Activated B cell treated with CpG ODN at 0.5 μM for 24 hours (primary cell): ENCODE measurements around the gene CIAO2A. TPM values are rescaled to one million over a fixed set of nuclear protein-coding genes. Genes with fewer than 3 reads are reported as not detected.

ENCODE experiments used
- ATAC-seq: fragments of 200-7000 bp; cut with Tn5 transposase; one replicate; pipeline ENCODE4 v1.10.0; 2021; ENCODE audit warnings: low read depth, mild to moderate bottlenecking, moderate library complexity
- CTCF ChIA-PET: fragments of 350-600 bp; sonication (Branson Sonifier 250); formaldehyde crosslinking; loops from one replicate; lab custom pipeline; 2021; ENCODE audit warnings: antibody characterized with exemption; lab: Charles Lee
- POLR2A ChIA-PET: fragments of 350-600 bp; sonication (Branson Sonifier 250); formaldehyde crosslinking; loops from one replicate; lab custom pipeline; 2021; ENCODE audit warnings: antibody characterized with exemption; lab: Charles Lee
- DNase-seq: peaks from one replicate; pipeline ENCODE4 v3.0.0; 2022
- H3K27ac Mint-ChIP-seq: one replicate; pipeline ENCODE4 v1.8.0; 2020; ENCODE audit warnings: mixed read lengths
- H3K27me3 Mint-ChIP-seq: one replicate; pipeline ENCODE4 v1.8.0; 2021; ENCODE audit warnings: mixed read lengths
- H3K36me3 Mint-ChIP-seq: one replicate; pipeline ENCODE4 v1.8.0; 2021; ENCODE audit warnings: low read depth, mixed read lengths
- H3K4me1 Mint-ChIP-seq: one replicate; pipeline ENCODE4 v1.8.0; 2021; ENCODE audit warnings: mixed read lengths
- H3K4me3 Mint-ChIP-seq: one replicate; pipeline ENCODE4 v1.8.0; 2020; ENCODE audit warnings: mild to moderate bottlenecking, mixed read lengths
- H3K9me3 Mint-ChIP-seq: one replicate; pipeline ENCODE4 v1.8.0; 2020; ENCODE audit warnings: mixed read lengths
- intact Hi-C: fragments of 100-400 bp; cut with micrococcal nuclease; formaldehyde crosslinking; loops from one replicate; pipeline ENCODE4 v1.15.1; 2024
- total RNA-seq: library from RNA; stranded (reverse); gene quantifications from 2 replicates; pipeline ENCODE4 v1.2.3, GENCODE V29; 2022
- TF ChIP-seq, protein P1 (sequence below): fragments of 200-600 bp; IDR thresholded peaks from one replicate; pipeline ENCODE4 v1.8.0; 2022; ENCODE audit warnings: antibody characterized with exemption, mild to moderate bottlenecking

Gene CIAO2A
- total RNA-seq, 1 donor from 2014 or later, result 58.4 TPM

DNA sequence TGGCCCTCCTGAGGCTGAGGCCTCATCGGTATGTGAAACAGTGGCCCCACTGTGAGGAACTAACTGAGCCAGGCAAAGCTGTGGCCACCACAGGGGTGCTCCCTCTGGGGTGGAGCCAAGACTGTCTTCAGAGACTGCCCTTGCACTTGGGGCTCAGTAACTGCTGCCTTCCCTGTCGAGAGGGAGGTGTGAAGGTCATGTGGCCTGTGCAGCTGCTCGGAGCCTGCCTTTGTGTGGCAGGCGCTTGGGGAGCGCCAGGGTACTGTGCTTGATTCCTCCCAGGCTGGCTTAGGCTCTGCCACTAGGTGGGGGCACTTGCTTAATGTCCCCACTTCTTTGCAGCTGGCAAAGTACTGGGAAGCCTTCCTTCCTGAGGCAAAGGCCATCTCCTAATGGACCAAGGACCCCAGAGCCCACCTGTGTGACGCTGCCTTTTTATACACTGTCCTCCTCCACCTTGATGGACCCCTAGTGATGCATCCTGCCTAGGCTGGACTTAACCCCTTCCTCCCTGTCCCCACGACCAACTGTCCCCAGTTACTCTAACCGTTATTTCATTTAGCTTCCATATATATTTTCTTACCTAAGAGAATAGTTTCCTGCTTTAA lies 43.7 kb upstream of the CIAO2A start:
- CTCF ChIA-PET, result interaction anchor here (0.6 to 2.8 kb wide), 3 partner anchors 13 to 18 kb away, joined by 3 to 28 read pairs (median 5); partner anchors contain the start of gene SNX22
- POLR2A ChIA-PET, result interaction anchor here (0.6 to 2.0 kb wide), 3 partner anchors 16 to 25 kb away, joined by 3 to 7 read pairs (median 7); no protein-coding TSS in a partner anchor
- no peak overlapping the region for H3K27ac Mint-ChIP-seq
- intact Hi-C loops, result loop anchor here (1.0 kb wide), 1 partner anchor 16 kb away; no protein-coding TSS in a partner anchor
- H3K4me3 Mint-ChIP-seq, result no peak overlapping the region
- ATAC-seq (peak; percentile 93), DNase-seq (no peak)
- H3K9me3 Mint-ChIP-seq, result no peaks in the 10 kb centered on the region
- H3K27me3 Mint-ChIP-seq, result no peaks in the 10 kb centered on the region
- TF ChIP-seq, protein P1, sequence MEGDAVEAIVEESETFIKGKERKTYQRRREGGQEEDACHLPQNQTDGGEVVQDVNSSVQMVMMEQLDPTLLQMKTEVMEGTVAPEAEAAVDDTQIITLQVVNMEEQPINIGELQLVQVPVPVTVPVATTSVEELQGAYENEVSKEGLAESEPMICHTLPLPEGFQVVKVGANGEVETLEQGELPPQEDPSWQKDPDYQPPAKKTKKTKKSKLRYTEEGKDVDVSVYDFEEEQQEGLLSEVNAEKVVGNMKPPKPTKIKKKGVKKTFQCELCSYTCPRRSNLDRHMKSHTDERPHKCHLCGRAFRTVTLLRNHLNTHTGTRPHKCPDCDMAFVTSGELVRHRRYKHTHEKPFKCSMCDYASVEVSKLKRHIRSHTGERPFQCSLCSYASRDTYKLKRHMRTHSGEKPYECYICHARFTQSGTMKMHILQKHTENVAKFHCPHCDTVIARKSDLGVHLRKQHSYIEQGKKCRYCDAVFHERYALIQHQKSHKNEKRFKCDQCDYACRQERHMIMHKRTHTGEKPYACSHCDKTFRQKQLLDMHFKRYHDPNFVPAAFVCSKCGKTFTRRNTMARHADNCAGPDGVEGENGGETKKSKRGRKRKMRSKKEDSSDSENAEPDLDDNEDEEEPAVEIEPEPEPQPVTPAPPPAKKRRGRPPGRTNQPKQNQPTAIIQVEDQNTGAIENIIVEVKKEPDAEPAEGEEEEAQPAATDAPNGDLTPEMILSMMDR, result no peak
- peaks cover 17% of the 10 kb centered on the region for H3K4me1 Mint-ChIP-seq
- peaks cover 81% of the 10 kb centered on the region for H3K36me3 Mint-ChIP-seq

DNA sequence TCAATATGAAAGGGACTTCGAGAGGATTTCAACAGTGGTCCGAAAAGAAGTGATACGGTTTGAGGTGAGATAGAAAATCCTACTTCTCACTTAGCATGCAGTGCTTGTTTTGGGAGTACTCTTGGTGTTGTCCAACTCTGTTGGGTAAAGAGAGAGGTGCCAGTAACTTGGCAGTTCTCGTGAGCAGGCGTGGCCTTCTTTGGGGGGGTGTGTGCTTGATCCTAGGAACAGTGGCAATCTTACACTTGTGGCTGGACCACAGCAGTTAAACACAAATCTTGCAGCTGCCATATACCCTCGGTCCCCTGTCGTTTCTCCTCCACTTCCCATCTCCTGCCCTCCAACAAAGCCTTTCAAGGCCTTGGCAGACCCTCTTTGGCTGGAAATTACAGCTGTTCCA lies 42.7 kb upstream of the CIAO2A start:
- ATAC-seq (no peak), DNase-seq (no peak)
- intact Hi-C loops, result no loop called here
- TF ChIP-seq, protein P1, result no peak
- CTCF ChIA-PET, result interaction anchor here (1.8 to 2.8 kb wide), 2 partner anchors 14 to 17 kb away, joined by 5 to 28 read pairs; partner anchors contain the start of gene SNX22
- Mint-ChIP-seq H3K4me1 (peaks cover 17% of the 10 kb centered on the region), H3K36me3 (peaks cover 83% of the 10 kb centered on the region), H3K4me3 (no peak overlapping the region), H3K27me3 (no peaks in the 10 kb centered on the region), H3K9me3 (no peaks in the 10 kb centered on the region), H3K27ac (peak overlapping the region; percentile 39)
- POLR2A ChIA-PET, result no interaction called here

DNA sequence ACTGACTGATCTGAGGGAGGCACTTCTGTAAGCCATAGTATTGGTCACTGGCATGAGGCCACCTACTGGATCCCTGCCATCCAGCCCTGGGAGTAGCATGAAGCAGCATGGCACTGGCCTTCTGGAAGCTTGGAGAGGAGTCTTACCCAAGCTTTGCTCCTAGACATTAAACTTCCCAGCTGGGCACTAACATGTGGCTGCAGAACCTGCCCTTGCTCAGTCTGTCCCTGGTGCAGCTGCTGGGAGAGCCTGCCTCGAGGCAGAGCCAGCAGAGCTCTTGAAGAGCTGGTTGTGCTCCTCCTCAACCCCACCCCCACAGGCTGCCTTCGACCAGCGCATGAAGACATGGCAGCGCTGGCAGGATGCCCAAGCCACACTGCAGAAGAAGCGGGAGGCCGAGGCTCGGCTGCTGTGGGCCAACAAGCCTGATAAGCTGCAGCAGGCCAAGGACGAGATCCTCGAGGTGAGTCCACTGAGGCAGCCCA lies 40.7 kb upstream of the CIAO2A start:
- H3K4me1 Mint-ChIP-seq, result peaks cover 17% of the 10 kb centered on the region
- H3K4me3 Mint-ChIP-seq, result no peak overlapping the region
- CTCF ChIA-PET, result interaction anchor here (1.7 kb wide), 1 partner anchor 19 kb away, joined by 4 read pairs; no protein-coding TSS in a partner anchor
- POLR2A ChIA-PET, result interaction anchor here (0.6 to 1.5 kb wide), 3 partner anchors 10 to 1150 kb away, joined by 3 to 5 read pairs (median 4); no protein-coding TSS in a partner anchor
- H3K27me3 Mint-ChIP-seq, result no peaks in the 10 kb centered on the region
- intact Hi-C loops, result no loop called here
- no peak for ATAC-seq
- no peak overlapping the region for H3K27ac Mint-ChIP-seq
- H3K36me3 Mint-ChIP-seq, result peaks cover 90% of the 10 kb centered on the region
- no peaks in the 10 kb centered on the region for H3K9me3 Mint-ChIP-seq
- no peak for DNase-seq
- TF ChIP-seq, protein P1, result no peak

DNA sequence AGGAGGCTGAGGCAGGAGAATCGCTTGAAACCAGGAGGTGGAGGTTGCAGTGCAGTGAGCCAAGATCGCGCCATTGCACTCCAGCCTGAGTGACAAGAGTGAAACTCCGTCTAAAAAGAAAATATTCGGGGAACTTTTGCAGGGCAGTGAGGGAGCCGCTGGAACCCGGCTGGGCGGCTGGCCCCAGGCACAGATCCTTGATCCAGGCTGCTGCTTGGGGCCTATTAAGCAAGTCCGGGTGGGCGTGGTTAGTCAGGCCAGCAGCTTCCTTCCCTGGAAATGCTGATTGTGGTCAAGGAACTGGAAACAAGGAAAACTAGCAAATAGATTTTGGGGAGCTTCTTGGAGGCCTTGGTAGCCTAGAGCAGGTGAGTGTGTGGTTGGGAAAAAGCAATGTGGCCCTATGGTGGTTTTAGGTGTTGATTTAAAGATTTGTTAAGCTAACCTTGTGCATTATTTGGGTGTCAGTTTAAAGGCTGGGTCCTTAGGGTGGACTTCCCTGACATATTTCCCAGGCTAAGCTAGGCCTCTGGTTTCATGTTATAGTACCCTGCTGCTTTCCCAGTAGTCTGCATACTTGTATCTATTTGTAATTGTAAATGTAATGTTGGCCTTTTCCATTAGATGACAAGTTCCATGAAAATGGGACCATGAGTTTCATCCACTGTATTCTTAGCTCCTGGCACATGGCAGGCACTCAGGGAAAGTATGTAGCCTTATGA lies 40.1 kb upstream of the CIAO2A start:
- POLR2A ChIA-PET, result interaction anchor here (1.2 to 1.5 kb wide), 2 partner anchors 11 to 19 kb away, joined by 4 to 5 read pairs; no protein-coding TSS in a partner anchor
- H3K27ac Mint-ChIP-seq, result no peak overlapping the region

More for the DNA sequence above, 40.1 kb upstream of the CIAO2A start:
- no peak for DNase-seq
- peaks cover 91% of the 10 kb centered on the region for H3K36me3 Mint-ChIP-seq
- ATAC-seq, result no peak
- TF ChIP-seq, protein P1, result no peak
- no peaks in the 10 kb centered on the region for H3K9me3 Mint-ChIP-seq
- no peaks in the 10 kb centered on the region for H3K27me3 Mint-ChIP-seq
- no peak overlapping the region for H3K4me3 Mint-ChIP-seq
- peaks cover 17% of the 10 kb centered on the region for H3K4me1 Mint-ChIP-seq
- CTCF ChIA-PET, result interaction anchor here (1.7 kb wide), 1 partner anchor 19 kb away, joined by 4 read pairs; no protein-coding TSS in a partner anchor
- intact Hi-C loops, result no loop called here
